Peyer's patch (tissue), 4 donors: Measurements from ENCODE around the gene KIF18B.

ENCODE experiments used
- CTCF ChIP-seq, 6 experiments: fragments of 450-650 bp in 4 of 6; fragments of 200-600 bp in 2 of 6; sonication (generic) in 1 of 6; IDR thresholded peaks; one replicate each; pipeline ENCODE4 v1.5.1; 2017 to 2019; ENCODE audit warnings: antibody characterized with exemption in 6 of 6, mild to moderate bottlenecking in 3 of 6, moderate library complexity in 1 of 6
- POLR2A ChIP-seq, 2 donors: fragments of 450-650 bp; IDR thresholded peaks; one replicate each; pipeline ENCODE4 v1.5.1; 2017; ENCODE audit warnings: antibody characterized with exemption in 2 of 2, mild to moderate bottlenecking in 2 of 2, moderate library complexity in 2 of 2

GRCh38 chr17:44931376-44931775, 16.2 kb downstream of the KIF18B start:
- TF ChIP-seq CTCF (IDR thresholded peaks at IDR 0.05) (no peak), POLR2A (IDR thresholded peaks at IDR 0.05) (no peak)
